PC-9 (cell line): ENCODE measurements around the gene SELENON. TPM values are rescaled to one million over a fixed set of nuclear protein-coding genes. Genes with fewer than 3 reads are reported as not detected.

Source experiments
- BruUV-seq: library from RNA; stranded (reverse); fragments of 400-500 nt; replicated peaks from 2 replicates; lab custom pipeline; 2021; lab: Mats Ljungman, UMichigan
- CTCF ChIA-PET: fragments of 300-600 bp; sonication (Branson Sonifier 250); formaldehyde crosslinking; loops from one replicate; lab custom pipeline; 2022; ENCODE audit warnings: antibody characterized with exemption; lab: Charles Lee
- POLR2A ChIA-PET: fragments of 300-600 bp; sonication (Branson Sonifier 250); formaldehyde crosslinking; loops from one replicate; lab custom pipeline; 2022; ENCODE audit warnings: antibody characterized with exemption; ENCODE audit not compliant: unreplicated experiment; lab: Charles Lee
- DNase-seq, 2 experiments: peaks; one replicate each; pipeline versions ENCODE4 v3.0.0 to v3.0.0-alpha.2; 2015 to 2022; ENCODE audit warnings: mixed read lengths in 1 of 2
- H2AFZ ChIP-seq: fragments of 200-600 bp; sonication (generic); 2 replicates; pipeline ENCODE4 v1.8.1; 2017; ENCODE audit warnings: antibody characterized with exemption
- H3F3A ChIP-seq: fragments of 200-600 bp; sonication (generic); 2 replicates; pipeline ENCODE4 v1.8.1; 2017; ENCODE audit warnings: antibody characterized with exemption, mild to moderate bottlenecking, low read depth; ENCODE audit not compliant: insufficient read depth
- H3K27ac ChIP-seq: fragments of 200-600 bp; sonication (generic); 2 replicates; pipeline ENCODE4 v1.6.1; 2016; ENCODE audit warnings: mixed run types
- H3K27me3 ChIP-seq: fragments of 200-600 bp; sonication (generic); 2 replicates; pipeline ENCODE4 v1.6.1; 2016; ENCODE audit warnings: low read depth, mixed run types; ENCODE audit not compliant: insufficient read depth
- H3K36me3 ChIP-seq: fragments of 200-600 bp; sonication (generic); 2 replicates; pipeline ENCODE4 v1.6.1; 2016; ENCODE audit warnings: low read depth, mixed run types
- H3K4me1 ChIP-seq: fragments of 200-600 bp; sonication (generic); replicated peaks from 2 replicates; pipeline ENCODE4 v1.6.1; 2016; ENCODE audit warnings: mixed run types; ENCODE audit not compliant: insufficient read depth
- H3K4me2 ChIP-seq: fragments of 200-600 bp; sonication (generic); 2 replicates; pipeline ENCODE4 v1.6.1; 2017; ENCODE audit warnings: mixed run types
- H3K4me3 ChIP-seq: fragments of 200-600 bp; sonication (generic); 2 replicates; pipeline ENCODE4 v1.6.1; 2016; ENCODE audit warnings: mixed run types
- H3K79me2 ChIP-seq: fragments of 200-600 bp; sonication (generic); 2 replicates; pipeline ENCODE4 v1.6.1; 2017; ENCODE audit warnings: low read depth, mixed run types
- H3K9me2 ChIP-seq: fragments of 200-600 bp; sonication (generic); 2 replicates; pipeline ENCODE4 v1.8.1; 2017; ENCODE audit warnings: mild to moderate bottlenecking; ENCODE audit not compliant: insufficient read depth
- H3K9me3 ChIP-seq: fragments of 200-600 bp; sonication (generic); 2 replicates; pipeline ENCODE4 v1.8.1; 2016; ENCODE audit warnings: low read depth; ENCODE audit not compliant: insufficient read depth
- H4K20me1 ChIP-seq: fragments of 200-600 bp; sonication (generic); 2 replicates; pipeline ENCODE4 v1.8.1; 2017; ENCODE audit not compliant: insufficient read depth
- EZH2 ChIP-seq: fragments of 200-600 bp; sonication (generic); IDR thresholded peaks from 2 replicates; pipeline ENCODE4 v1.8.0; 2017; ENCODE audit warnings: antibody characterized with exemption, low read depth
- intact Hi-C: fragments of 100-400 bp; cut with micrococcal nuclease; formaldehyde crosslinking; loops from one replicate; pipeline ENCODE4 v1.10.0; 2022; ENCODE audit not compliant: unreplicated experiment
- total RNA-seq: library from RNA; stranded (reverse); gene quantifications from 2 replicates; pipeline ENCODE4 v1.2.3, GENCODE V29; 2021
- TF ChIP-seq, protein P1 (sequence below): fragments of 200-600 bp; sonication (generic); conservative IDR thresholded peaks from 2 replicates; pipeline ENCODE4 v1.6.1; 2017; ENCODE audit warnings: mixed run types, antibody characterized with exemption, mild to moderate bottlenecking, moderate library complexity

SELENON gene
- total RNA-seq, 1 experiment from 2014 or later = 44.3 TPM

GRCh38 chr1:25802915-25803314, 2.9 kb downstream of the SELENON start:
- H3K4me3 ChIP-seq = no peak overlapping the region
- H3K9me2 ChIP-seq = no peaks in the 10 kb centered on the region
- TF ChIP-seq, protein P1, sequence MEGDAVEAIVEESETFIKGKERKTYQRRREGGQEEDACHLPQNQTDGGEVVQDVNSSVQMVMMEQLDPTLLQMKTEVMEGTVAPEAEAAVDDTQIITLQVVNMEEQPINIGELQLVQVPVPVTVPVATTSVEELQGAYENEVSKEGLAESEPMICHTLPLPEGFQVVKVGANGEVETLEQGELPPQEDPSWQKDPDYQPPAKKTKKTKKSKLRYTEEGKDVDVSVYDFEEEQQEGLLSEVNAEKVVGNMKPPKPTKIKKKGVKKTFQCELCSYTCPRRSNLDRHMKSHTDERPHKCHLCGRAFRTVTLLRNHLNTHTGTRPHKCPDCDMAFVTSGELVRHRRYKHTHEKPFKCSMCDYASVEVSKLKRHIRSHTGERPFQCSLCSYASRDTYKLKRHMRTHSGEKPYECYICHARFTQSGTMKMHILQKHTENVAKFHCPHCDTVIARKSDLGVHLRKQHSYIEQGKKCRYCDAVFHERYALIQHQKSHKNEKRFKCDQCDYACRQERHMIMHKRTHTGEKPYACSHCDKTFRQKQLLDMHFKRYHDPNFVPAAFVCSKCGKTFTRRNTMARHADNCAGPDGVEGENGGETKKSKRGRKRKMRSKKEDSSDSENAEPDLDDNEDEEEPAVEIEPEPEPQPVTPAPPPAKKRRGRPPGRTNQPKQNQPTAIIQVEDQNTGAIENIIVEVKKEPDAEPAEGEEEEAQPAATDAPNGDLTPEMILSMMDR = no peak
- TF ChIP-seq EZH2 = no peak
- H3F3A ChIP-seq = no peaks in the 10 kb centered on the region
- CTCF ChIA-PET = no interaction called here
- H2AFZ ChIP-seq = no peak overlapping the region
- no peaks in the 10 kb centered on the region for H4K20me1 ChIP-seq
- no peaks in the 10 kb centered on the region for H3K79me2 ChIP-seq
- no peaks in the 10 kb centered on the region for H3K9me3 ChIP-seq
- no peaks in the 10 kb centered on the region for H3K27me3 ChIP-seq
- no peak overlapping the region for H3K27ac ChIP-seq
- H3K4me2 ChIP-seq = no peak overlapping the region
- BruUV-seq = no TSS peak
- H3K36me3 ChIP-seq = no peaks in the 10 kb centered on the region
- POLR2A ChIA-PET = no interaction called here
- no peak for DNase-seq
- intact Hi-C loops = no loop called here
- no peaks in the 10 kb centered on the region for H3K4me1 ChIP-seq

DNA sequence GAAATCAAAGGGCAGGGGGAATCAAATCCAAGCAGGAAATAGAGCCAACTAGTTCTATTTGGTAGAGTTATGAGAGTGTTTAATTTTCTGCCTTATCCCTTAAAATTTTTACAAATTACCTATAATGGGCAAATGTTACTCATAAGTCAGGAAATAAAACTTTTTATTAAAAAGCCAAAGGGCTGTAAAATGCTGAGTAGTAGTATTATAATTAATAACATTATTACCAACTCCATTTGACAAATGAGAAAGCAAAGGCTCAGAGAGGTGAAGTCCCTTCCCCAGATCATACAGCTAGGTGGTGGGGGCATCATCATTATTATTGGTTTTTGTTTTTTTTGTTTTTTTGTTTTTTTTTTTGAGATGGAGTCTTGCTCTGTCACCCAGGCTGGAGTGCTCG, 3.4 kb downstream of the SELENON start:
- no peaks in the 10 kb centered on the region for H3K36me3 ChIP-seq
- H3K27ac ChIP-seq = no peak overlapping the region
- no peaks in the 10 kb centered on the region for H3K79me2 ChIP-seq
- ChIA-PET POLR2A (no interaction called here), CTCF (interaction anchor here (0.7 kb wide), 1 partner anchor 273 kb away, joined by 4 read pairs; no protein-coding TSS in a partner anchor)
- no peaks in the 10 kb centered on the region for H3K9me2 ChIP-seq
- no peak overlapping the region for H2AFZ ChIP-seq
- no peaks in the 10 kb centered on the region for H3K4me1 ChIP-seq
- DNase-seq = no peak
- no peak overlapping the region for H3K4me2 ChIP-seq
- H3K9me3 ChIP-seq = no peaks in the 10 kb centered on the region
- no peaks in the 10 kb centered on the region for H4K20me1 ChIP-seq
- intact Hi-C loops = no loop called here
- no TSS peak for BruUV-seq
- TF ChIP-seq, protein P1 = no peak
- no peak for TF ChIP-seq EZH2
- H3K27me3 ChIP-seq = no peaks in the 10 kb centered on the region
- H3K4me3 ChIP-seq = no peak overlapping the region
- H3F3A ChIP-seq = no peaks in the 10 kb centered on the region

- Histone ChIP-seq H3K4me2 (no peak overlapping the region), H3K9me3 (no peaks in the 10 kb centered on the region), H3K27me3 (no peaks in the 10 kb centered on the region), H3F3A (no peaks in the 10 kb centered on the region), H3K9me2 (no peaks in the 10 kb centered on the region), H2AFZ (no peak overlapping the region), H3K4me1 (no peaks in the 10 kb centered on the region), H3K79me2 (no peaks in the 10 kb centered on the region), H3K27ac (no peak overlapping the region), H3K4me3 (no peak overlapping the region), H3K36me3 (no peaks in the 10 kb centered on the region), H4K20me1 (no peaks in the 10 kb centered on the region)
- POLR2A ChIA-PET = interaction anchor here (0.6 kb wide), 1 partner anchor 659 kb away, joined by 3 read pairs; no protein-coding TSS in a partner anchor
- intact Hi-C loops = no loop called here
- no TSS peak for BruUV-seq
- no peak for TF ChIP-seq EZH2
- TF ChIP-seq, protein P1 = no peak
- CTCF ChIA-PET = interaction anchor here (0.7 kb wide), 1 partner anchor 274 kb away, joined by 4 read pairs; no protein-coding TSS in a partner anchor
- no peak for DNase-seq
These were observed 4.4 kb downstream of the SELENON start for GRCh38 chr1:25804244-25804963.
